ENCODE measurements around the gene FXYD4.
"Not testable (repeated sequence)": the region's sequence is repeated elsewhere in the genome, so short reads cannot be mapped to it uniquely, and the experiment has no call there.

Gene FXYD4

DNA sequence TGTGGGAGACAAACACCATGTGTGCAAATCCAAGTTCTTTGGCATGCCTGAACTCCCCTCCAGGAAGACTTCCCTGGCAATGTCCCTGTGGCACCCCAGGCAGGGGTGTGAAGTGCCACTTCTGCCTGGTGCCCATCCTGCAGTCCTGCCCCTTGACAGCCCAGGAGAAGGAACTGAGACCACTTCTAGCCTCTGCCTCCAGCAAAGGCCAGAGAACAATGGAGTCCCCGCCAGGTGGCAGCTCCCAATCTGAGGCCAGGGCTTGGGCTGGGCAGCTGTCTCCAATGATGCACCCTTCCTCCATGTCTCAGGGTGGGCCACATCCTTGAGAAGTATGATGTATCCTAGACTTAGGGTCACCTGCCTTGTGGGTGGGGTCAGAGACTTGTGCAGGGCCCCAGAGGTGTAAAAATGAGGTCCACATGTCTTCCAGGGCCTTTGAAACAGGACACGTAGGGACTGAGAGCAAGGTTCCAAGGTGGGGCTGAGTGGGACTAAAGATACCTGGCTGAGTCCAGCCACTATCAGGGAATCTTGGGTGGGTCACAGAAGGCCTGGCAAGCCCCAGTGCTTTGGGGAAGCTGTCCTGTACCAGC, 5.5 kb downstream of the FXYD4 start:
- DNase-seq, result no peak

DNA sequence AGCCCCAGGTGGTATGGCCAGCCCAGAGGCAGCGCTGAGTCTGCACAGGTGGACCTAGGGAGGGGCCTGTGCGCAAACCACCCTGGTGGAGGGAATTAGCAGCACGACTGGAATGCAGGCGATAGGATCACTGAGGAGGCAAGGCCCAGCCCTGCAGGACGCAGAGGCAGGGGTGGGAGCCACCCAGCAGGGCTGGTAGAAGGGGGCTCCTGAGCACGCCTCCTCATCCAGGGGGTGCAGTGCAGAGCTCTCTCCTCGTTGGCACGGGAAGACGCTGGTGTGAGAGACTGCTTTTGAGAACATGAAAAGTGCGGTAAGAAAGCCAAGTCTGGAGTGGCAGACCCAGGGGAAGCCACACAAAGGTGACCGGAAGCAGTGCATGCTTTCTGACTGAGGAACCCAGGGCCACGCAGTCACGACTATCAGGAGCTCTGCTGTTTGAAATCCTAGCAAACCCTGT, 6.0 kb downstream of the FXYD4 start:
- no peak for DNase-seq

DNA sequence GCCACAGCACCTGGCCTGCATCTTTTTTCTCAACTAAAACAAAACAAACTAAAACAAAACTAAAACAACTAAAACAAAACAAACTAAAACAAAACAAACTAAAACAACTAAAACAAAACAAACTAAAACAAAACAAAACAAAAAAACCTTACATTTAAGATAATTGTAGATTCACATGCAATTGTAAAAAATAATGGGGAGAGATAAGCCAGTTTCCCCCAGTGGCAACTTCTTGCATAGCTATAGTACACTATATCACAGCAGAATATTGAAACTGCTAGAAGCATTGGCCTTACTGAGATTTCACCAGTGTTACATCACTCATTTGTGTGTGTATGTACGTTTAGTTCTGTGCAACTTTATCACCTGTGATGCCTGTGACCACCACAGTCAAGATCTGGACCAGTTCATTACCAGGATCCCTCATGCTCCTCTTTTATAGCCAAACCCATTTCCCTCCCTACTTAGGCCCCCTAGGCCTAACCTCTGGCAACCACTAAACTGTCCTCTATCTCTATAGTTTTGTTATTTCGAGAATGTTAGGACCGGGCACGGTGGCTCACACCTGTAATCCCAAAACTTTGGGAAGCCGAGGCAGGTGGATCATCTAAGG, 9.3 kb downstream of the FXYD4 start:
- DNase-seq, result no peak

DNA sequence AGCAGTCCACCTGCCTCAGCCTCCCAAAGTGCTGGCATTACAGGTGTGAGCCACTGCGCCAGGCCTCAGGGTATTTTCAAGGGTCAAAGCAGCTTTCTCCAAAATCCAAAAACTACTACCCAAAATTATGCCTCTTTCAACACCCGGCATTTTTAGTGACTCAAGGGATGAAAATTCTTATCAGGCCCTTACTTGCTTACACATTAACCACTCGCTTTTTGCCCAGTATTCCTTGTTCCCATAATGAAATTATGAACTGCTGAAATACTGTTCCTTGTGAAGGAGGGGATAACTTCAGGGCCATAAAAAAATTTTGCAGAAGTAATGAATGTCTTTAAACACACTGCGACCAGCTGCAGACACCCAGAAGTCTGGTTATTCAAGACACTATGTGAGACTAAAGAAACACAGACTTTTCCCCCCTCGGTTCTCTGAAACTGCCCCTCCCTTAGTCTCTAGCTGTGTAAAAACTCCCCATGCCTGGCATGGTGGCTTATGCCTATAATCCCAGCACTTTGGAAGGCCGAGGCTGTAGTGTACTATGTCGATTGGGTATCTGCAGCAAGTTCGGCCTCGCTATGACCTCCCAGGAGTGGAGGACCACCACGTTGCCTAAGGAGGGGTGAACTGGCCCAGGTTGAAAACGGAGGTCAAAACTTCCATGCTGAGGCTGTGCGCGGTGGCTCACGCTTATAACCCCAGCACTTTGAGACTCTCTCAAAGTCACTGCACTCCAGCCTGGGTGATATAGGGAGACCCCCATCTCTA, 12.0 kb downstream of the FXYD4 start:
- no peak for DNase-seq

DNA sequence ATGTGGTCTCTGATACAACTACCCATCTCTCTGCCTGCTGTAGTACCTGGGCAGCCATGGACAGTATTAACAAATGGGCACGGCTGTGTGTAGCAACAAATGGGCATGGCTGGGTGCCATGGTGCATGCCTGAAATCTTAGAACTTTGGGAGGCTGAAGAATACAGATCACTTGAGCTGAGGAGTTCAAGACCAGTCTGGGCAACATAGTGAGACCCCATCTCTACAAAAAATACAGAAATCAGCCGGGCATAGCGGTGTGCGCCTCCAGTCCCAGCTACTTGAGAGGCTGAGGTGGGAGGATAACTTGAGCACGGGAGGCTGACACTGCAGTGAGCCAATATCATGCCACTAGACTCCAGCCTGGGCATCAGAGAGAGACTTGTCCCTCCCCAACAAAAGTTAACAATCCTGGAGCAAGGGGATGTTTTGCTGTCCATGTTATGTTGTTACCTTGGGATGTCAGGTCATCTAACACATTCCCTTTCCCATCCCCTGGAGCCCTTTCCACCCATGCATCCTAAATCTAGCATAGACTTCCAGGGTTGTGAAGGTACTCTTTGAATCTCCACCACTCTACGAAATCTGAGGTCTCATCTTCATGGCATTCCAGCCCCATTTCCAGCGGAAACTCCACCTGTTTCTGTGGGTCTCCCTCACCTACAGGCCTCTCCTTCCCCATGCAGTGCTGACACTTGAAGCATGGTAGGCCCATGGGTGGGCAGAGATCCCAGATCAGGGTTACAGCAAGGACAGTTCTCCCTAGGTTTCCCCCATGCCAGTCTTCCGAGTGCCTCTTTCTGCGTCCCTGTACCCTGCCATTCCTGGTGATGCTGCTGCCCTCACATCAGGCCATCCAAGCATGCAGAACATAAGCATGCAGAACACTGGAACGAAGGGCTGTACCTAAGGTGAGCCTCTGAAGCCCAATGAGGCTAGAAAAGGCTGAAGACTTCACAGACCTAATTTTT, 13.1 kb downstream of the FXYD4 start:
- DNase-seq, result no peak

DNA sequence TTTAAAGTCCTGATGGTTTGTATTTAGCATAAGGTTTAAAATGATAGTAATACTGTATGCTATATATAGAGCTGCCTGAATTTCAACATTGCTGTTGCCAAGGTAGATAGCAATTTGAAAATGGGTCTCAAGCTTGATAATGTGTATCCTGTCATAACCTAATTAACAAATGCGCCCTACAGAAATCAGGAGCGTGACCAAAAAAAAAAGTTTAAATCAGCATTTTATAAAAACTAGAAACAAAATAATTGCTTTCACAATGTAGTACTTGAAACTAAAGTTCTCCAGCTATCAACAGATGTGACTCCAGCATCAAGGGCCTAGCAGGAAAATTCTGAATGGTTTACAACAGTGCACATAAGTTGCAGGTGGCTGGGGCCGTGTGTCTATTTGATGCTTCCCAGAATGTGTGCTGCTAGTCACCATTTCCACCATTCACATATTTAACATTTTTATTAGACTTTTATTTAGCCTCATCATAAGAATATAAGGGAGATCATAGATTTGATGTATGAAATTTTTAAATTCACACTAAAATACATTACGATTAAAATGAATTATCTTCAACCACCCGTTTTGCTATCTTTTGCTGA, 14.1 kb downstream of the FXYD4 start:
- no peak for DNase-seq

DNA sequence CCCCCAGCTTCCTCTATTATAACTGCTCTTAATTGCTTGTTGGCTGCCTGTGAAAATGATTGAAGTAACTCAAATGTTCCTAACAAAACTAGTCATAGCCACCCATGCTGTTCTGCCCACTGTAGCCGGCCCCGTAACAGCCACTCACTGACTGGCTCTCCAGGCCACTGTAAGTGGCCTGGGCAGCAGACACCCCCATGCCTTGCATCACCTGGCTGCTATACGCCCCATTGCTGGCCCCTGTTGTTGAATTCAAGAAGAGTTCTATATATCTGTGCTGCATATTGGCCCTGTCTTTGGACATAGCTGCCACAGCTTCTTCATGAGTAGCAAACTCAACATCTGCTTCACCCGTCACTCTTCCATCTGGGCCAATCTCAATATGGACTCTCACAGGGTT, 15.1 kb downstream of the FXYD4 start:
- no peak for DNase-seq

DNA sequence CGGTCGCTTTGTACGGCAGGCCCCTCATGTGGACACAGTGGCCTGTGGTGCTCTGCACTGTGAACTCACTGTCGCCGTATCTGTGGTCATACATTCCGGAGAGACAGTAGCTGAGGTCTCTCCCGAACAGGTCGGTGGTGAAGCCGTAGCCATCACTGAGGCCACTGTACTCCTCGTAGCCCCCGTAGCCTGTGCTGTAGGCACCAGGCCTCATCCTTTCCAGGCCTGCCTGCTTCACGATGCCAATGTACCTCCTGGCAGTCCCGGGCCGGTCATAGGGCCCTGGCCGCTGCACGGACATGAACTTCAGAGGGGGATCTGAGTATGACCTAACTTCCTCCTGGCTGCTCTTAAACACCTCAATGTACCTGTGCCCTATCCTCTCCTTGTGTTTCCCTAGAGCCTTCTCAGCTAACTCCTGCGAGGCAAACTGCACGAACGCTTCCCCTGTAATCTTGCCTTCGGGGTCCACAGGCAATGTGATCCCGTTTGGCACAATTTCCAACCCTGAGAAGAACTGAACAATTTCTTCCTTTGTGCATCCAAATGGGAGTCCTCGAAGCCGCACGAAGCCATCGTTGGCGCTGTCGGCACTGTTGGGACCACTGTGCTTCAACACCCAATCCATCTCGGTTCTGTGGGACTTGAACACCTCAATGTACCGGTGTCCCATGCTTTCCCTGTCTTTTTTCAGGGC, 15.7 kb downstream of the FXYD4 start:
- no peak for DNase-seq

DNA sequence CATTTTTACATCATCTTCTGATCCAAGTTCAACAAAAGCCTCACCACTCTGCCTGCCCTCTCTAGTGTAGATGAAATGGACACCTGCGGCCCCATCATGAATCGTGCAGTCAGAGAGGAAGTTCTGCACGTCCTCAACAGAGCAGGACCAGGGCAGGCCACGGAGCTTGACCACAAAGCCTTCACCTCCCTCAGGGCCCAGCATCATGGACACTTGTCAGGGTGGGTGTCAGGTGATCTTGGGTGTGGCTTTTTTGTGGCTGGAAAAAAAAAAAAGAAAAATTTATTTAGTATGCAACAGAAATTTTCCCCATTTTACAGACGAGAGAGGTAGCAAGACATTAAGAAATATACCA, 16.2 kb downstream of the FXYD4 start:
- DNase-seq, result no peak

DNA sequence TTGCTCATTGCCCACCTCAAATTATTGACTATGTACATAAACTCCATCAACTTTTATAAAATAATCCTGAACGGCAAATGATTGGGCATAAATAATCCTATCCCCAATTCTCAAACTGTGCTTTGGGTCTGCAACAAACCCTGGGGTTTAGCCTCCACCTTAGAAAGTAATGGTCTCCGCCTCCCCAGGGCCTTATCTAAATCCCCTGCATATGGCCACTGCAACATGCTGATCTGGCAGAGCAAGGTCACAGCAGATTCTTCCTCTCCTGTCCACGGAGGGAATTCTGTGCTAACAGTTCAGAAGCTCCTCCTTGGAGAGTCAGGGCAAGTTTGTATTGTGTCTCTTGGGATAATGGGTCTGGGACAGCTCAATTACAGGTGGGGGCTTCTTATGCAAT, 18.4 kb downstream of the FXYD4 start:
- DNase-seq, result no peak

DNA sequence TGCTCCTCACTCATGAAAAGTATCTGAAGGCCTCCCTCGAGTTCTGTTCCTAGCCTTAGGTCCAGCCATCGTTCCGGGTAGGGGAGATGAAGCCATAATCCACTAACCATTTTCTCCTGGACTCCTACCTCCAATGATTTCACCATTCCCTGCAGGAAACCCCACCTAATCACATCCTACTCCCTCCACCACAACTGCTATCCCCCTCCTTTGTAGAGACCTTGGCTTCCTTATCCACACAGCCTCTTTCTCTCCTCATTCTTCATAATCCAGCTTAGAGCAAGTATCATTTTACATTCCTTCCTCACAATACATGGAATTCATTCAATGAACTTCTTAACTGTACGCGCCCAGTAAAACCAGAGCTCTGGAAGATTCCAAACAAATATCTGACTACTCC, 18.9 kb downstream of the FXYD4 start:
- DNase-seq, result no peak

DNA sequence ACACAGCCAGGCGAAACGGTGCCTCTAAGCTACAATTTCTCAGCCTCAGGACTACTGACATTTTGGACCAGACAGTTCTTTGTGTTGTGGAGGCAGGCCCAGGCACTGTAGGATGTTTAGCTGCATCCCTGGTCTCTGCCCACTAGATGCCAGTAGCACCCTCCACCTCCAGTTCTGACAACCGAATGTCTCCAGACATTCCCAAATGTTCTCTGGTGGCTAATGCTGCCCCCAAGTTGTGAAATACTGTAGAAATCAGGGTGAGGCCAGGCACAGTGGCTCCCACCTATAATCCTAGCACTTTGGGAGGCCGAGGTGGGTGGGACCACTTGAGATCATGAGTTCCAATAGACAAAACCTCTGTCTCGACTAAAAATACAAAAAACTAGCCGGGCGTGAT, 19.3 kb downstream of the FXYD4 start:
- peak; percentile 43 for DNase-seq

DNA sequence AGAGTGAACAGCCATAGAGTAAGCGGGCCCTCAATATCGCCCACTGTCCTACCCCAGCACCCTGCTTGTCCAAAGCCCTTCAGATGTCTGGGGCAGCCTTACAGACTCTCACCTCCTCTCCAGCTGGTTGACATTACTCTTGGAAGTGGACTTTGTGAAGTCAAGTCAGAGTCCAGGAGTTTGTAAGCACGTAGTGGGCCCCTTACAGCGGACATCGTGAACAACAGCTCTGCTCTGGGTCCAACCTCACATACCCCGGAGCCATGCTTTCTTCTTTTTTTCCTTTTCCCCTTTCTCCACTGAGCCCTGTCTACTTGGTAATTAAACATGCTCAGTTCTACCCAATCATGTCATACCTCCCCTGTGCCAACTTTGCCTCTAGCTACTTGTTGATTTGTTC, 20.1 kb downstream of the FXYD4 start:
- DNase-seq, result no peak

DNA sequence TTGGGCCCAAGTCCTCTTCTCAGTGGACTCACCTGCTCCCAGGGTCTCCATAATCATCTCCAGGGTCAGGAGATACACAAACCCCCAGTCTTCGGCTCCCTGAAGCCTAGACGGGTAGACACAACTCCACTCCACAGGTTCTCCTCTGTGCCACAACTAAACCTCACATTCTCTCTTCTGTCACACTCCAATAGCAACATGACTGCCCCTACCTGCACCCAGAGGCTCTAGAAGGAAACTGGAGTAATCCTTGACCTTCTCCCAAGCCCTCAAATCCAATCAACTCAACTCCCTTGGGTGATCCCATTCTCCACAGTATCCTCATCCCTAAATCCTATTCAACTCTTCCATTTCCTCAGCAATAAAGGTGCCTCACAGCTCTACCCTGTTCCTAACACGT, 21.3 kb downstream of the FXYD4 start:
- no peak for DNase-seq

DNA sequence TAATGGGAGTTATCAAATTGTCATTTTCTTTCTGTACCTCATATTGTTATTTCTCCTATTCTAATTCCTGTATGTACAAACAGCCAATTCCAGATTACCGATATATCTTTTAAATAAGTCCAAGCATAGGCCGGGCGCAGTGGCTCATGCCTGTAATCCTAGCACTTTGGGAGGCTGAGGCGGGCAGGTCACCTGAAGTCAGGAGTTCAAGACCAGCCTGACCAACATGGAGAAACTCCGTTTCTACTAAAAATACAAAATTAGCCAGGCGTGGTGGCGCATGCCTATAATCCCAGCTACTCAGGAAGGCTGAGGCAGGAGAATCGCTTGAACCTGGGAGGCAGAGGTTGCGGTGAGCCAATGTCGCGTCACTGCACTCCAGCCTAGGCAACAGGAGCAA, 21.8 kb downstream of the FXYD4 start:
- DNase-seq, result not testable (repeated sequence)

DNA sequence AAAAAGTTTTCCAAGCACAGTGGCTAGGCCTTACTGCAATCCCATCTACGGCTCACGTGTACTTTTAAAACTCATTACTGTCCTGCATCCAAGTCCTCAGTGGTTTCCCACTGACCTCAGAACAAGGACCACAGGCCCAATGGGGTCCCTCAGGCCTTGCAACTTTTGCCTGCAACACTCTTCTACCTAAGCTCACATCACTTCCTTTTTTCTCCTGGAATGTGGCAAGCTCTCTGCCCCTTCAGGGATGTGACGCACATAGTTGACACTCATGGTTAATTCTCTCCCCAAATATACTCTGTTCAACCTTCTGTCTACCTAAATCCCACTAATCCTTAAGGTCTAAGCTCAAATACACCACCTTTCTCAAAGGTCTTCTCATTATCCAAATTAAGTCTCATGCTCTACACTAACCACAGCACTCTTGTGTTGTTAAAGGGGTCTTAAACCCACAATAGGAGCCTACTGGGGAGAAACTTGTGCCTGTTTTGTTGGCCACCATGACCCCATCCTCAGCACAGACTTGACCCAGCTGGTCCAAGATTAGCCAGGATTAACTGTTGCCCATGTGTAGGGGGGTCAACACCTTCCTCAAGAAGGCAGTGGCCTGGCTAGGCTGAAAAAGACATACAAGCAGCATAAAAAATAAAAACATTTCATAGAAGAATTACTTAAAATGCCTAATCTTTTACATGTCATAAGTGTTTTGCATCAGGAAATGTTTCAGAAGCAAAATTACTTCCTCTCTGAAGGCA, 22.3 kb downstream of the FXYD4 start:
- no peak for DNase-seq

DNA sequence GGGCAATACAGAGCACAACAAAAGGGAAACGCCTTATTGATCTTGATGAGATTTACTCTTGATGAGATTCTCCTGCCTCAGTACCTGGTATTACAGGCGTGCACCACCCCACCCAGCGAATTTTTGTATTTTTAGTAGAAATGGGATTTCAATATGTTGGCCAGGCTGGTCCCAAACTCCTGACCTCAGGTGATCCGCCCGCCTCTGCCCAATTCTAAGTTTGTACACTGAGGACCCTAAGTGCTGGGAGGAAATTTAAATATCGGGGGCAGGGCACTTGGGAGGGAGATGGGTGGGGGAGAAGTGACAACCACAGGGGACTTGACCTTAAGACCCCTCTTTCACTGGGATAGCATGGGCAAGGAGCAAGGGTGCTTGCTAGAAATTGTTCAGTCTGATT, 23.4 kb downstream of the FXYD4 start:
- no peak for DNase-seq

DNA sequence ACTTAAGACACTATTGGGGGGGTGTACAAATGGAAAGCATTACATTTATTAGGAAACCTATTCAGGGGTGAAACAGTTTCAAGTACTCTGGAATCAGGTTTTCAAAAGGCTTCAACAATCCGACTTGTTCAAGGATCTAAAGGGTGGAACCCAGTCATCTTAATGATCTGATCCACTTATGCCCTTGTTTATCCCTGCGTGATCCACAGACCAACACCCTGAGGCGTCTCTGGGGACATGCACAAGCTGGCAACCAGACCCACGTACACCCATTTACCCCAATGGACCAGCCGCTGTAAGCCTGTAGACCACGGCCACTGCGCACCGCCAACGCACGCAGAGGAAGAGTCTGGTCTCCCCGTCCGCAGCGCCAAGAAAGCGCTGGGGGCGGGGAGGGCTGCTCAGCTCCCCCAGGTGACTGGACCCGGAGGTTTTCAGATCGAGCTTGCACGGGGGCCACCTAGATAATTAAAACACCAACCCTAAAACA, 24.2 kb downstream of the FXYD4 start:
- peak; percentile 29 for DNase-seq

DNA sequence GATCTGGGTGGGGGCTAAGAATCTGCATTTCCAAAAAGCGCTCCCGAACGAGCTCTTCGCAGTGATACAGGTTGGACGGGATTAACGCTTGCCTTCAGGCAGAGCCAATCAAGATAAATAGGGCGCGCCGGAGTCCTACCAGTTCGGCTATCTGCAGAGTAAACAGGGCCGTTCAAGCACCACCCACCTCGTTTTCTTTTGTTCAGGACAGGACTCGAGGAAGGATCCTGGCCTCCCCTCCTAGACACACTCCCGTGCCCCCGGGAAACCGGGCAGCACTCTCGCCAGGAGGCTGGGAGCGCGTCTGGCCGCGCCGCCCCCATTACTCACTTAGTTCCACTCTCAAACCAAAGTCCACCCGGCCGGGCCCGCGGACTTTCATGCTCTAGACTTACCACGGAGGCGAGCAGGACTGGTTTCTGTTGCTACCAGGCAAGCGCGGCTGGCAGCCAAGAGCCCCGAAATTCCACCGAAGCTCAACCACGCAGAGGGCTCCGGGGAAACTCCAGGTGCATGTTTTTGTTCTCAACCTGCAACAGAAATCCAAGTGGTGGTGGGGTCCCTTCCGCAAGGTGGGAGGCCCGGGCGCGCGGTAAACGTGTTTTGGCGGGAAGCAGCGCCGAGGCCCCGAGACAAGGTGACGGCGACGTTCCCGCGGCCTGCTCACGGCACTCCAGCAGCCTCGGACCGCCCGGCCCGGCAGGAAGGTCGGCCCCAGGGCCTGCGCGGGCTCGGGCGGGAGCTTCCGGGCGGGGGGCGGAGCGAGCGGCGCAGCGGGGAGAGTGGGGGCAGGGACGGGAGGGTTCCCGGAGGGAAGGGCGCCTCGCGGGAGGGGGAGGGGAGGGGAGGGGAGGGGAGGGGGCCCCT, 24.9 kb downstream of the FXYD4 start:
- peak; percentile 66 for DNase-seq

Measured in central memory CD4-positive, alpha-beta T cell (primary cell).